GM21717 (cell line): ENCODE results near the gene ACTL7B.
"Not testable (repeated sequence)": the region's sequence is repeated elsewhere in the genome, so short reads cannot be mapped to it uniquely, and the experiment has no call there.

Source experiments
- ATAC-seq: cut with Tn5 transposase; IDR thresholded peaks from one replicate; pipeline ENCODE4 v1.9.1; 2021; ENCODE audit warnings: mild to moderate bottlenecking, moderate library complexity; ENCODE audit not compliant: unreplicated experiment

ACTL7B gene

GRCh38 chr9:108855888-108856287, at the start of gene ACTL7B:
Gene ACTL7B, minus strand, starts transcription at chr9:108855986. Its CDS starts 56 bp downstream, at chr9:108855930.
- no peak for ATAC-seq

GRCh38 chr9:108905494-108905893, 49.7 kb upstream of the ACTL7B start:
- ATAC-seq: no peak

GRCh38 chr9:108904161-108904560, 48.4 kb upstream of the ACTL7B start:
- no peak for ATAC-seq

- ATAC-seq: no peak
These were observed 47.8 kb upstream of the ACTL7B start for GRCh38 chr9:108903420-108904103.

DNA sequence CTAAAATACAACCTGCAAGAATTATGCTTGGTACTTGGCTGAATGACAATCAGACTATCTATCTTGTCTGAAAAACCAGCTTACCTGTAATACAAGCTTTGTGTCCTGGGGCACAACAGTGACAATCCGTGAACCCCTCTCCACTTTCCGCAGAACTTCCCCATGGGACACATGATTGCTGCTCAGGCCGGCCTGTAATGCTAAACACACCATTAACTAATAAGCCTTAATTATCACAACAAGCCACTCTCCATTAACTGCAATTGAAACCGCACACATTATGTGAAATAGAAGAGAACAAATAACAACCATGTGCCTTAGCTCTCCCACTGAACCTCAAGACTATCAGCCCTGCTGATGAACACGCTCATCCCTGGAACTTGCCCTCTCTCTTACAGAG, 44.4 kb upstream of the ACTL7B start:
- ATAC-seq: no peak

DNA sequence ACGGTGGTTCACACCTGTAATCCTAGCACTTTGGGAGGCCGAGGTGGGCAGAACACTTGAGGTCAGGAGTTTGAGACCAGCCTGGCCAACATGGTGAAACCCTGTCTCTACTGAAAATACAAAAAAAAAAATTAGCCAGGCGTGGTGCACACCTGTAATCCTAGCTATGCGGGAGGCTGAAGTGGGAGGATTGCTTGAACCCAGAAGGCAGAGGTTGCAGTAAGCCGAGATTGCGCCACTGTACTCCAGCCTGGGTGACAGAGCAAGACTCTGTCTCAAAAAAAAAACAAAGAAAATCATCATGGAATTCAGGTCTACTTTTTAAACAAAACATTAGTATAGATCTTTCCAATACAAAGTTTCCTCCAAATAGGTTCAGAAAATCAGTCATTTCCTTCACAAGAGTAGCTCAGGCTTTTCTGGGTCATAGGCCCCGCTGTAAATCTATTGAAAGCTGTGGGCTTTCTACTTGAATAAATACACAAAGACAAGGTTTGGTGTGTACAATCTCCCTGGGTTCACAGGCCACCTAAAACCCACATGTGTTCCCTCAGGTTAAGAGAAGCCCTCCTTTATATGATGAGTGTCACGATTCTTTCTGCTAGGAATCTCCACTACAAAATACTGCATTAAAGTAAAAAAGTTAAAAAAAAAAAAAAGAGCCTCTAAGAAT, 43.4 kb upstream of the ACTL7B start:
- ATAC-seq: not testable (repeated sequence)

- no peak for ATAC-seq
These were observed 41.7 kb upstream of the ACTL7B start for GRCh38 chr9:108897324-108898096.

DNA sequence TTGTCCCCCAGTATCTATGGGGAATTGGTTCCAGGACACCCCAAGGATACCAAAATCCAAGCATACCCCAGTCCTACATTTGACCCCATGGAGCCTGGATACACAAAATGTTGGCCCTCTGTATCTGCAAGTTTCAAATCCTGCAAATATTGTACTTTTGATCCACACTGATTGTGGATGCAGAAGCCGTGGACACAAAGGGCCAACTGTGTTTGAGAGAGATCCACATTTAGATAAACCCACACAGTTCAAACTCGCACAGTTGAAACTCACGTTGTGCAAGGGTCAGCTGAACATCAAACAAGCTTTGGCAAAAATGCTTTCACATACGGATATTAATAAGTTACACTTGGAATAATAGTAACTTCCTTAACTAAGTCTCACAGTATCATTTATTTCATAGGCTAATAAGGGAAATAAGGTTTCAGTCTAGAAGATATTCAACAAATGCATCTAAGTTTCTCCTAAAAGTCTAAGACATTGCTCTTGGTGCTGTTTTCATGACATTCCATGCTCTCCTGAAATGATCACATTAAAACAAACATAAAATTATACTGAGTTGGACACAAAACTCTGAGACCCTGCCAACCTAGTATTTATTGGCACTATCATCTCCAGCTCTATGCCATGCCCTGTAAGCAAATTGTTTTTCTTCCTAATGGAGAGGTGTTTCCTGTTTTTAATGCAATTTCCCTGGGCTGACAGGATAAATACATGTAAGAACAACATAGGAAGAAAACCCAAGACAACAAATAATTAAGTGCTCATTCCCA, 38.6 kb upstream of the ACTL7B start:
- no peak for ATAC-seq

- no peak for ATAC-seq
These were observed 33.9 kb upstream of the ACTL7B start for GRCh38 chr9:108889649-108890067.

DNA sequence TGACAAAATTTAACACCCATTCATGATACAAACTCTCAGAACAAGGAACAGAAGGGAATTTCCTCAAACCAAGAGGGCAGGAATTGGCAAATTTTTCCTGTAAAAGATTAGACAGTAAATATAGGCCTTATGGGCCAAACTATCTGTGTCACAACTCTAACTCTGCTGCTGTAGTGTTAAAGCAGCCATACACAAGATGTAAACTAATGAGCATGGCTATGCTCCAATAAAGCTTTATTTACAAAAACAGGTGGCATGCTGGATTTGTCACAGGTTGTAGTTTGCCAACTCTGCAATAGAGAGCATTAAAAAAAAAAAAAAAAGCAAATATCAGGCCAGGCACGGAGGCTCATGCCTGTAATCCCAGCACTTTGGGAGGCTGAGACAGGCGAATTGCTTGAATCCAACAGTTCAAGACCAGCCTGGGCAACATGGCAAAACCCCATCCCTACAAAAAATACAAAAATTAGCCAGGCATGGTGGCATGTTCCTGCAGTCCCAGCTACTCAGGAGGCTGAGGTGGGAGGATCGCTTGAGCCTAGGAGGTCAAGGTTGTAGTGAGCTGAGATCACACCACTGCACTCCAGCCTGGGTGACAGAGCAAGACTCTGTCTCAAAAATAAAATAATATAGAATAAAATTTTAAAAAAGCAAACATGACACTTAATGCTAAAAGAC, 30.9 kb upstream of the ACTL7B start:
- not testable (repeated sequence) for ATAC-seq

DNA sequence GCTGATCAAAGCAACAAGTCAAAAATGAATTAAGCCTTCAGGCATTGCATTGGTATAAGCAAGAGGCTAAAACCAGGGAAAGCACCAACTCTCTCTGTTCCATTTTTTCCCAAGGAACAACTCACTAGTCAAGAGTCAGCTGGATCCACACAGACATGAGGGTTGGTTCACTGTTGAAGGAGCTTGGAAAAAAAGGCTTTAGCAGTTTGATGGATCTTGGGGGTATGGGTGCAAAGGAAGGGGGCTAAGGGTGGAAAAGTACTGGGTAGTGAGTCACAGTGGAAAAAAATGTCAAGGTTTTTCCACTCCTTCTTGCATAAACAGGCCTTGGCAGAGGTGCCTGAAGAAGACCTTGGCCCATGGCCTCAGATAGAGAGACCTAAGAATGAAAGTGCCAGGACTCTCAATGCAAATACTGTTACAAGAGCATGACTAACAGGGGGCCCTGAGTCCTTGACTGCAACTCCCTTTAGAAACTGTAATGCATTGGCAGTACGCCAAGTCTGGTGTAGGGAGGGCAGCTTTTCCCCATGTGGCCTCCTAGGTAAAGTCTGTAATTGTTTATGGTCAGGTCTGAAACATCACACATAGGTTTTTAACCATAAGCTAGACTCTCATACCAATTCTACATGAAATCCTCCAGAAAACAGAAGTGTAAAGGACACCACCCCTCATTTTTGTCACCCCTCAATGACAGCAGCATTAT, 30.0 kb upstream of the ACTL7B start:
- ATAC-seq: peak; percentile 100

DNA sequence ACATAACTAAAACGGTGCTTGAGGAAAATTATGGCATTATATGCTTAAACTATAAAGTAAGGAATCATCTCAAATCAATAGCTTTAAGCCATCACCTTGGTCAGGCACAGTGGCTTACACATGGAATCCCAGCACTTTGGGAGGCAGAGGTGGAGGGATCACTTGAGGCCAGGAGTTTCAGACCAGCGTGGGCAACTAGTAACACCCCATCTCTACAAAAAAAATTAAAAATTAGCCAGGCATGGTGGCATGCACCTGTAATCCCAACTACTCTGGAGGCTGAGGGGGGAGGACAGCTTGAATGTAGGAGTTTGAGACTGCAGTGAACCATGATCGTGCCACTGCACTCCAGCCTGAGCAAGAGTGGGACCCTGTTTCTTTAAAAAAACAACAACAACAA, 28.9 kb upstream of the ACTL7B start:
- ATAC-seq: no peak

DNA sequence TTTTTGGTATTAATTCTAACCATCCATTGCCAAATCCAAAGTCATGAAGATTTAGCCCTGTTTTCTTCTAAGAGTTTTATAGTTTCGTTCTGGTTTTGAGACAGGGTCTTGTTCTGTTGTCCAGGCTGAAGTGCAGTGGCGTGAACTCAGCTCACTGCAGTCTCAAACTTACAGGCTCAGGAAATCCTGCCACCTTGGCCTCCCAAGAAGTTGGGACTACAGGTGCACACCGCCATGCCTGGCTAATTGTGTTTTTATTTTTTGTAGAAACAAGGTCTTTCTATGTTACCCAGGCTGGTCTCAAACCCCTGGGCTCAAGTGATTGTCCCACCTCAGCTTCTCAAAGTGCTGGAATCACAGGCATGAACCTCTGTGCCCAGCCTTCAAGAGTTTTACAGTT, 27.3 kb upstream of the ACTL7B start:
- no peak for ATAC-seq

DNA sequence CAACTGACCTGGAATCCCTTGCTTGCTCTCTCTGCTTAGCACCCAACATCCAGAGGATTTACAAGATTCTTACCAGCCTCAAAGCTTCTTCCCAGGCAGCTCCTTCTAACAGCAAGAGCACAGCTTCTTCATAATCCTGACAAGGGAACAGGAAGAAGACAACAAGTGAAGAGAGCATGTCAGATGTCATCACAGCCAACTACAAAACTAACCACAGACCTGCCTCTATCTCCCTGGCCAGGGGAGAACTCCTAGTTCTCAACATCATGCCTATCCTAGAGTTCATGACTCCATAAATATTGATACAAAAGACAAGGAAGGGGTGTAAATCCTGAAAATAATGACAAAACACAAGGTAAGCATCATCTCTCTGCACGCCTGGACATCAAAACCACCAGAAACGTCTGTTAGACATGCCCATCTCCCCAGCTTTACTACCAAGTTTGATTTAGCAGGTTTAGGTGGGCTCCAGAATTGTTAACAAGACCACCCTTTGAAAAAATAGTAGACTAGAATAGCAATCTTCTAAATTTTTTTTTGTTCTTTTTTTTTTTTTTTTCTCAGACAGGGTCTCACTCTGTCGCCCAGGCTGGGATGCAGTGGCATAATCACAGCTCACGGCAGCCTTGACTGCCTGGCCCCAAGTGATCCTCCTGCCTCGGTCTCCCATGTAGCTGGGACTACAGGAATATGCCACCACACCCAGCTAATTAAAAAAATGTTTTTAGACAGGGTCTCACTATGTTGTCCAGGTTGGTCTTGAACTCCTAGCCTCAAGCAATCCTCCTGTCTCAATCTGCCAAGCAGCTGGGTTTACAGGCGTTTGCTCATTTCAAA, 26.5 kb upstream of the ACTL7B start:
- no peak for ATAC-seq

GRCh38 chr9:108880738-108881316, 25.0 kb upstream of the ACTL7B start:
- ATAC-seq: no peak

- no peak for ATAC-seq
These were observed 21.7 kb upstream of the ACTL7B start for GRCh38 chr9:108877524-108877923.

- ATAC-seq: no peak
These were observed 20.6 kb upstream of the ACTL7B start for GRCh38 chr9:108876425-108876824.

- no peak for ATAC-seq
These were observed 18.4 kb upstream of the ACTL7B start for GRCh38 chr9:108874058-108874788.
